H1 (cell line): ENCODE data around the gene PDE9A. TPM values are rescaled to one million over a fixed set of nuclear protein-coding genes. Genes with fewer than 3 reads are reported as not detected.

Source experiments
- CTCF ChIA-PET: fragments of 300-600 bp; sonication (Branson Sonifier 250); formaldehyde crosslinking; loops from one replicate; lab custom pipeline; 2021; ENCODE audit not compliant: partially characterized antibody; lab: Charles Lee
- POLR2A ChIA-PET: fragments of 300-600 bp; sonication (Branson Sonifier 250); formaldehyde crosslinking; loops from one replicate; lab custom pipeline; 2021; ENCODE audit warnings: inconsistent platforms; ENCODE audit not compliant: partially characterized antibody; lab: Charles Lee
- DNase-seq, 2 experiments: peaks; one replicate each; pipeline versions ENCODE4 v3.0.0 to v3.0.0-alpha.2; 2010 to 2022; ENCODE audit warnings: low spot score in 2 of 2, low read depth in 1 of 2, mixed read lengths in 1 of 2
- FAIRE-seq: peaks from 2 replicates; lab custom pipeline; 2011; peaks lifted over from hg19 to GRCh38; lab: Jason Lieb, UNC
- H2AFZ ChIP-seq: 2 replicates; pipeline ENCODE4 v1.8.1; 2012; ENCODE audit warnings: low read length, inconsistent platforms
- H2AK5ac ChIP-seq: 2 replicates; pipeline ENCODE4 v1.6.1; 2013; ENCODE audit warnings: low read depth, low read length
- H2BK120ac ChIP-seq: replicated peaks from 2 replicates; pipeline ENCODE3; 2013; ENCODE audit warnings: low read depth, low read length, inconsistent platforms
- H2BK12ac ChIP-seq: 2 replicates; pipeline ENCODE4 v1.6.1; 2013; ENCODE audit warnings: low read depth, low read length
- H2BK15ac ChIP-seq: 2 replicates; pipeline ENCODE4 v1.6.1; 2013; ENCODE audit warnings: low read length
- H2BK20ac ChIP-seq: 2 replicates; pipeline ENCODE4 v1.6.1; 2013; ENCODE audit warnings: low read length
- H2BK5ac ChIP-seq: 2 replicates; pipeline ENCODE4 v1.6.1; 2013; ENCODE audit warnings: low read depth, low read length
- H3K14ac ChIP-seq: 2 replicates; pipeline ENCODE4 v1.6.1; 2013; ENCODE audit warnings: inconsistent platforms; ENCODE audit not compliant: insufficient read length
- H3K18ac ChIP-seq: 2 replicates; pipeline ENCODE4 v1.6.1; 2013; ENCODE audit warnings: low read length; ENCODE audit errors: extremely low read depth
- H3K23ac ChIP-seq: 2 replicates; pipeline ENCODE4 v1.6.1; 2013; ENCODE audit warnings: inconsistent platforms; ENCODE audit not compliant: insufficient read length
- H3K23me2 ChIP-seq: 2 replicates; pipeline ENCODE4 v1.6.1; 2013; ENCODE audit warnings: low read depth, low read length
- H3K27ac ChIP-seq: 2 replicates; pipeline ENCODE4 v1.6.1; 2011; ENCODE audit warnings: low read depth, low read length, inconsistent platforms
- H3K27me3 ChIP-seq, 4 experiments: replicated peaks in 1 of 4; 1 replicate in 1 of 4; 2 replicates in 3 of 4; pipeline versions ENCODE4 v1.6.1 to v1.8.1; 2011 to 2013; ENCODE audit warnings: low read length in 3 of 4, mild to moderate bottlenecking in 3 of 4, inconsistent platforms in 2 of 4, mixed read lengths in 2 of 4, moderate library complexity in 1 of 4; ENCODE audit not compliant: control insufficient read depth in 3 of 4, insufficient read depth in 3 of 4; ENCODE audit errors: extremely low read depth in 1 of 4
- H3K36me3 ChIP-seq, 4 experiments: 2 replicates each; pipeline versions ENCODE4 v1.6.1 to v1.8.1; 2011 to 2013; ENCODE audit warnings: mild to moderate bottlenecking in 4 of 4, low read length in 3 of 4, moderate library complexity in 2 of 4, control low read depth in 1 of 4, inconsistent platforms in 1 of 4; ENCODE audit not compliant: insufficient read depth in 4 of 4, control insufficient read depth in 2 of 4
- H3K4ac ChIP-seq: replicated peaks from 2 replicates; pipeline ENCODE3; 2013; ENCODE audit warnings: low read length, low read depth, mixed read lengths, inconsistent platforms; ENCODE audit not compliant: insufficient read length
- H3K4me1 ChIP-seq, 4 experiments: replicated peaks in 1 of 4; 1 replicate in 1 of 4; 2 replicates in 3 of 4; pipeline versions ENCODE4 v1.6.1 to v1.8.1; 2011 to 2013; ENCODE audit warnings: low read length in 3 of 4, inconsistent platforms in 2 of 4, mixed read lengths in 1 of 4; ENCODE audit not compliant: insufficient read depth in 4 of 4, control insufficient read depth in 3 of 4
- H3K4me2 ChIP-seq, 2 experiments: 2 replicates each; pipeline versions ENCODE4 v1.6.1 to v1.8.1; 2011 to 2013; ENCODE audit warnings: low read depth in 2 of 2, low read length in 2 of 2, control low read depth in 1 of 2, inconsistent platforms in 1 of 2, mild to moderate bottlenecking in 1 of 2; ENCODE audit not compliant: insufficient read depth in 1 of 2
- H3K4me3 ChIP-seq, 4 experiments: fragments of 200-600, 300-600 bp in 1 of 4; sonication (generic), shearing (Covaris generic), sonication (Bioruptor Twin) in 1 of 4; 2 replicates each; pipeline versions ENCODE4 v1.5.1 to v1.8.1; 2011 to 2016; ENCODE audit warnings: low read length in 4 of 4, low read depth in 3 of 4, control low read depth in 2 of 4, inconsistent platforms in 2 of 4, mild to moderate bottlenecking in 2 of 4, mixed read lengths in 1 of 4, moderate library complexity in 1 of 4; ENCODE audit not compliant: insufficient read depth in 2 of 4; ENCODE audit errors: extremely low read depth in 1 of 4
- H3K56ac ChIP-seq: replicated peaks from 2 replicates; pipeline ENCODE3; 2013; ENCODE audit warnings: low read depth, mild to moderate bottlenecking, mixed read lengths, low read length, inconsistent platforms; ENCODE audit not compliant: insufficient read length
- H3K79me1 ChIP-seq: 2 replicates; pipeline ENCODE4 v1.6.1; 2013; ENCODE audit warnings: low read depth, low read length, control low read depth
- H3K79me2 ChIP-seq, 2 experiments: 2 replicates each; pipeline versions ENCODE4 v1.6.1 to v1.8.1; 2012 to 2013; ENCODE audit warnings: low read length in 2 of 2, mild to moderate bottlenecking in 2 of 2, inconsistent platforms in 1 of 2; ENCODE audit not compliant: insufficient read depth in 2 of 2, control insufficient read depth in 1 of 2
- H3K9ac ChIP-seq, 4 experiments: replicated peaks in 1 of 4; 1 replicate in 1 of 4; 2 replicates in 3 of 4; pipeline versions ENCODE4 v1.6.1 to v1.8.1; 2011 to 2013; ENCODE audit warnings: low read depth in 3 of 4, low read length in 3 of 4, control low read depth in 2 of 4, mild to moderate bottlenecking in 2 of 4, moderate library complexity in 2 of 4, inconsistent platforms in 1 of 4; ENCODE audit errors: extremely low read depth in 1 of 4
- H3K9me3 ChIP-seq, 2 experiments: 2 replicates each; pipeline versions ENCODE4 v1.6.1 to v1.8.1; 2012 to 2013; ENCODE audit warnings: mild to moderate bottlenecking in 2 of 2, moderate library complexity in 2 of 2, control low read depth in 1 of 2, inconsistent platforms in 1 of 2, low read depth in 1 of 2, low read length in 1 of 2, mixed read lengths in 1 of 2; ENCODE audit not compliant: insufficient read depth in 2 of 2
- H4K20me1 ChIP-seq, 2 experiments: replicated peaks in 1 of 2; 2 replicates each; pipeline versions ENCODE3 to v1.8.1; 2011 to 2013; ENCODE audit warnings: inconsistent platforms in 2 of 2, low read length in 2 of 2, mild to moderate bottlenecking in 1 of 2; ENCODE audit not compliant: insufficient read depth in 2 of 2, control insufficient read depth in 1 of 2
- H4K5ac ChIP-seq: 2 replicates; pipeline ENCODE4 v1.6.1; 2013; ENCODE audit warnings: low read length, low read depth, mixed read lengths, inconsistent platforms; ENCODE audit not compliant: insufficient read length
- H4K8ac ChIP-seq: 2 replicates; pipeline ENCODE4 v1.8.0; 2013; ENCODE audit warnings: mild to moderate bottlenecking, moderate library complexity, low read length, inconsistent platforms; ENCODE audit not compliant: insufficient read depth; ENCODE audit errors: extremely low read depth
- H4K91ac ChIP-seq: replicated peaks from 2 replicates; pipeline ENCODE3; 2013; ENCODE audit warnings: low read length, mixed read lengths, inconsistent platforms; ENCODE audit not compliant: insufficient read length
- BCL11A ChIP-seq, 2 experiments: IDR thresholded peaks; one replicate each; pipeline ENCODE4 v1.6.1; 2011; ENCODE audit warnings: low read depth in 2 of 2, low read length in 2 of 2, mild to moderate bottlenecking in 2 of 2
- CEBPB ChIP-seq: IDR thresholded peaks from 2 replicates; pipeline ENCODE4 v1.6.1; 2012; ENCODE audit warnings: low read depth, low read length
- CHD1 ChIP-seq: IDR thresholded peaks from 2 replicates; pipeline ENCODE4 v1.6.1; 2012; ENCODE audit warnings: low read depth, low read length, improper control_type of control experiment
- HDAC2 ChIP-seq, 2 experiments: fragments of 300-600 bp in 1 of 2; sonication (generic) in 1 of 2; IDR thresholded peaks; 2 replicates each; pipeline ENCODE4 v1.6.1; 2011 to 2012; ENCODE audit warnings: low read depth in 2 of 2, low read length in 2 of 2, mild to moderate bottlenecking in 2 of 2, moderate library complexity in 2 of 2, borderline replicate concordance in 1 of 2, inconsistent platforms in 1 of 2
- RFX5 ChIP-seq: IDR thresholded peaks from 2 replicates; pipeline ENCODE4 v1.6.1; 2011; ENCODE audit warnings: low read depth, low read length, improper control_type of control experiment, borderline replicate concordance
- SAP30 ChIP-seq: fragments of 300-600 bp; sonication (generic); IDR thresholded peaks from 2 replicates; pipeline ENCODE4 v1.7.1; 2012; ENCODE audit warnings: low read length, moderate library complexity, mild to moderate bottlenecking, inconsistent platforms; ENCODE audit not compliant: insufficient read depth, insufficient replicate concordance
- SIN3A ChIP-seq, 2 experiments: IDR thresholded peaks in 1 of 2; conservative IDR thresholded peaks in 1 of 2; 2 replicates each; pipeline ENCODE4 v1.6.1; 2011 to 2012; ENCODE audit warnings: low read length in 2 of 2, improper control_type of control experiment in 1 of 2, low read depth in 1 of 2, mild to moderate bottlenecking in 1 of 2
- SP2 ChIP-seq: IDR thresholded peaks from 2 replicates; pipeline ENCODE4 v1.6.1; 2012; ENCODE audit warnings: mild to moderate bottlenecking, low read length, inconsistent platforms
- TBP ChIP-seq: IDR thresholded peaks from 2 replicates; pipeline ENCODE4 v1.6.1; 2011; ENCODE audit warnings: low read depth, low read length, improper control_type of control experiment
- polyA plus RNA-seq, 7 experiments: library from polyadenylated mRNA; depleted of rRNA in 3 of 7; stranded (reverse) in 5 of 7; unstranded in 2 of 7; fragments of >200 nt in 5 of 7; fragments of 200-250 nt in 2 of 7; gene quantifications; 1 replicate in 5 of 7; 2 replicates in 1 of 7; 4 replicates in 1 of 7; pipeline versions ENCODE4 v1.2.1 to v1.2.3, GENCODE V29; 2011 to 2013; ENCODE audit warnings: missing spikeins in 2 of 7, mixed read lengths in 2 of 7
- total RNA-seq: library from RNA; stranded (reverse); fragmentation: NEBNext Ultra II Directional; extraction: Animal tissue kit (Norgen Biotek cat#: 25700); gene quantifications from 2 replicates; pipeline ENCODE4 v1.2.1, GENCODE V29; 2021
- TF ChIP-seq, protein P1 (sequence below): IDR thresholded peaks from 2 replicates; pipeline ENCODE4 v1.6.1; 2011; ENCODE audit warnings: low read depth, mild to moderate bottlenecking, low read length; ENCODE audit not compliant: insufficient read depth
- TF ChIP-seq, protein P2 (sequence below), 3 experiments: IDR thresholded peaks; 1 replicate in 2 of 3; 2 replicates in 1 of 3; pipeline versions ENCODE4 v1.5.1 to v1.6.1; 2011; ENCODE audit warnings: low read length in 3 of 3, mild to moderate bottlenecking in 3 of 3, inconsistent platforms in 2 of 3, low read depth in 1 of 3, moderate library complexity in 1 of 3; ENCODE audit not compliant: insufficient read depth in 1 of 3; ENCODE audit errors: control extremely low read depth in 1 of 3

PDE9A gene
- total and polyA plus RNA-seq, 2 of the 8 experiments (the other 6 are each of a cell fraction or from before 2014, with no cell fraction given) = 39.2 to 45.9 TPM

DNA sequence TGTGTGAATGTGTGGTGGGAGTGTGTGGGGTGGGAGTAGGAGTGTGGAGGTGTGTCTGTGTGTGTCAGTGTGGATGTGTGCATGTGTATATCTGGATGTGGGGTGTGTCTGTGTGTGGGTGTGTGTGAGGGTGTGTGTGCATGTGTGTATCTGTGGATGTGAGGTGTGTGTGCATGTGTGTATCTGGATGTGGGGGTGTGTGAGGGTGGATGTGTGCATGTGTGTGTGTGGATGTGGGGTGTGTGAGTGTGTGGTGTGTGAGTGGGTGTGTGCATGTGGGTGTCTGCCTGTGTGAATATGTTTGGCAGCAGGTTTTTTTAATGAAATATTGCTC lies 106.1 kb downstream of the PDE9A start:
- H3K9me3 ChIP-seq = no peaks in the 10 kb centered on the region
- H2BK15ac ChIP-seq = no peak overlapping the region
- no peaks in the 10 kb centered on the region for H3K4me1 ChIP-seq
- no peak overlapping the region for H2AFZ ChIP-seq
- H2BK12ac ChIP-seq = no peak overlapping the region
- no peaks in the 10 kb centered on the region for H3K79me1 ChIP-seq
- POLR2A ChIA-PET = no interaction called here
- H3K4me3 ChIP-seq = no peak overlapping the region
- no peak overlapping the region for H4K91ac ChIP-seq
- H3K36me3 ChIP-seq = peaks cover 10 to 32% (median 24%) of the 10 kb centered on the region in 4 experiments
- no peak overlapping the region for H2BK120ac ChIP-seq
- peak overlapping the region; percentile 98 for H3K56ac ChIP-seq
- no peak overlapping the region for H3K27ac ChIP-seq
- peak overlapping the region; percentile 82 for H2AK5ac ChIP-seq
- no peak for DNase-seq
- H3K18ac ChIP-seq = no peak overlapping the region
- no peak overlapping the region for H3K4ac ChIP-seq
- H2BK20ac ChIP-seq = no peak overlapping the region
- no peaks in the 10 kb centered on the region for H3K79me2 ChIP-seq
- CTCF ChIA-PET = no interaction called here
- no peak overlapping the region for H3K4me2 ChIP-seq
- H4K5ac ChIP-seq = no peak overlapping the region
- H4K20me1 ChIP-seq = peaks cover 0 to 8% of the 10 kb centered on the region in 2 experiments
- H3K23me2 ChIP-seq = peaks cover 6% of the 10 kb centered on the region; the same call in 1 of the 2 replicates
- H3K14ac ChIP-seq = no peak overlapping the region
- H2BK5ac ChIP-seq = peak overlapping the region; percentile 75
- FAIRE-seq = no peak
- no peak overlapping the region for H4K8ac ChIP-seq
- H3K23ac ChIP-seq = no peak overlapping the region
- H3K27me3 ChIP-seq = no peaks in the 10 kb centered on the region
- H3K9ac ChIP-seq = no peak overlapping the region
- TF ChIP-seq, protein P1, sequence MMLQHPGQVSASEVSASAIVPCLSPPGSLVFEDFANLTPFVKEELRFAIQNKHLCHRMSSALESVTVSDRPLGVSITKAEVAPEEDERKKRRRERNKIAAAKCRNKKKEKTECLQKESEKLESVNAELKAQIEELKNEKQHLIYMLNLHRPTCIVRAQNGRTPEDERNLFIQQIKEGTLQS = no peak
- TF ChIP-seq SAP30 = no peak
- TF ChIP-seq CEBPB = no peak
- TF ChIP-seq SIN3A (conservative IDR thresholded peaks at IDR 0.05 in 1 of 2, IDR thresholded peaks at IDR 0.05 in 1 of 2; ENCODE audit: low read depth in 1 of 2, low read length in 2 of 2) = no peak
- TF ChIP-seq BCL11A (IDR thresholded peaks at IDR 0.05; ENCODE audit: low read depth in 2 of 2, low read length in 2 of 2) = no peak
- no peak for TF ChIP-seq CHD1
- TF ChIP-seq HDAC2 (IDR thresholded peaks at IDR 0.05; ENCODE audit: borderline replicate concordance in 1 of 2, low read depth in 2 of 2, low read length in 2 of 2) = no peak
- TF ChIP-seq RFX5 = no peak
- TF ChIP-seq SP2 = no peak
- no peak for TF ChIP-seq TBP
- TF ChIP-seq, protein P2, sequence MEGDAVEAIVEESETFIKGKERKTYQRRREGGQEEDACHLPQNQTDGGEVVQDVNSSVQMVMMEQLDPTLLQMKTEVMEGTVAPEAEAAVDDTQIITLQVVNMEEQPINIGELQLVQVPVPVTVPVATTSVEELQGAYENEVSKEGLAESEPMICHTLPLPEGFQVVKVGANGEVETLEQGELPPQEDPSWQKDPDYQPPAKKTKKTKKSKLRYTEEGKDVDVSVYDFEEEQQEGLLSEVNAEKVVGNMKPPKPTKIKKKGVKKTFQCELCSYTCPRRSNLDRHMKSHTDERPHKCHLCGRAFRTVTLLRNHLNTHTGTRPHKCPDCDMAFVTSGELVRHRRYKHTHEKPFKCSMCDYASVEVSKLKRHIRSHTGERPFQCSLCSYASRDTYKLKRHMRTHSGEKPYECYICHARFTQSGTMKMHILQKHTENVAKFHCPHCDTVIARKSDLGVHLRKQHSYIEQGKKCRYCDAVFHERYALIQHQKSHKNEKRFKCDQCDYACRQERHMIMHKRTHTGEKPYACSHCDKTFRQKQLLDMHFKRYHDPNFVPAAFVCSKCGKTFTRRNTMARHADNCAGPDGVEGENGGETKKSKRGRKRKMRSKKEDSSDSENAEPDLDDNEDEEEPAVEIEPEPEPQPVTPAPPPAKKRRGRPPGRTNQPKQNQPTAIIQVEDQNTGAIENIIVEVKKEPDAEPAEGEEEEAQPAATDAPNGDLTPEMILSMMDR (IDR thresholded peaks at IDR 0.05; ENCODE audit: control extremely low read depth in 1 of 3, insufficient read depth in 1 of 3, low read depth in 1 of 3, low read length in 3 of 3) = no peak
